HG03025 (cell line): ENCODE data around the gene DLK2.
"Not testable (repeated sequence)": the region's sequence is repeated elsewhere in the genome, so short reads cannot be mapped to it uniquely, and the experiment has no call there.

Experiments used
- ATAC-seq: cut with Tn5 transposase; IDR thresholded peaks from one replicate; pipeline ENCODE4 v1.9.1; 2021; ENCODE audit warnings: mild to moderate bottlenecking, moderate library complexity; ENCODE audit not compliant: unreplicated experiment, low FRiP score

The DLK2 gene, protein sequence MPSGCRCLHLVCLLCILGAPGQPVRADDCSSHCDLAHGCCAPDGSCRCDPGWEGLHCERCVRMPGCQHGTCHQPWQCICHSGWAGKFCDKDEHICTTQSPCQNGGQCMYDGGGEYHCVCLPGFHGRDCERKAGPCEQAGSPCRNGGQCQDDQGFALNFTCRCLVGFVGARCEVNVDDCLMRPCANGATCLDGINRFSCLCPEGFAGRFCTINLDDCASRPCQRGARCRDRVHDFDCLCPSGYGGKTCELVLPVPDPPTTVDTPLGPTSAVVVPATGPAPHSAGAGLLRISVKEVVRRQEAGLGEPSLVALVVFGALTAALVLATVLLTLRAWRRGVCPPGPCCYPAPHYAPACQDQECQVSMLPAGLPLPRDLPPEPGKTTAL

DNA sequence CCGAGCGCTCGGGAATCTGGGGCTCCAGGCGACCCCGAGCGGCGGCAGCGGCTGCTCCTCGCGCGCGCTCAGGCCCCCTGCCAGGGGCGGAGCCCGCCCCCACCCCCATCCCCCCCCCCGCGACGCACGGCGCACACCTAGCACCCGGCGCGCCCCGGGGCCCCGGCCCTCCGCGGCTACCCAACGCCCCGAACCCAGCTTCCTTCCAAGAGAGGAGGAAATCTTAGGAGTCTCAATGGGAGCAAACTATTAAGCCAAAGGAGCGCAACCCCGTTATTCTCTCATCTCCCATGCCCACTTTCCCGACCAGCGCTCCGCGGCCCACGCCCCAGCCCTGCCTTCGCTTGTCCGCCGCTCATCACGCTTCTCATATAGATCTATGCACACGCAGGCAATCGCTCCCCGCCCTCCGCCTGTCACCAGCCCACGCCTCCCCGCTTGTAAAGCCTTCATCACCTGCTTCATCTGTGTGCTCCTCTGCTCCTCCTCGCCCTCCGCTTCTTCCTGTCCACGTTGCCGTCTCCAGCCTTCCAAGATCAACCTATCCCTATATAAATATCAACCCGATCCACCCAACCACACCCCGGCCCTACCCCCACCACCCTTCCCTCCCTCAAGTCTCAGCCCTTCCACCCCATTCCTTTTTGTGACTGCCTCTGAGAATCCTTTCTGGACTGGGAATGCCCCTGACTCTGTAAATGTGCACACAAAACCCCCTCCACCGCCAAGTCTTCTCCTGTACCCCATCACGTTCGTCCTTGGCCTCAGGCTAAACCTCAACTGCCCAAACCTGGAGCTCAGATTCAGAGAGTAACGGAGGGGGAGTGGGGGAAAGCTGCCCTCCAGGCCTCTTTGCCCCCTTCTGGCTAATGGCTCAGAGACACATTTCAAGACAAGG is at the start of gene DLK2:
TSS of gene DLK2 (minus strand) at position 18 of the 898 bp plus-strand sequence. CDS start 723 bp downstream, outside the sequence.
- no peak for ATAC-seq

DNA sequence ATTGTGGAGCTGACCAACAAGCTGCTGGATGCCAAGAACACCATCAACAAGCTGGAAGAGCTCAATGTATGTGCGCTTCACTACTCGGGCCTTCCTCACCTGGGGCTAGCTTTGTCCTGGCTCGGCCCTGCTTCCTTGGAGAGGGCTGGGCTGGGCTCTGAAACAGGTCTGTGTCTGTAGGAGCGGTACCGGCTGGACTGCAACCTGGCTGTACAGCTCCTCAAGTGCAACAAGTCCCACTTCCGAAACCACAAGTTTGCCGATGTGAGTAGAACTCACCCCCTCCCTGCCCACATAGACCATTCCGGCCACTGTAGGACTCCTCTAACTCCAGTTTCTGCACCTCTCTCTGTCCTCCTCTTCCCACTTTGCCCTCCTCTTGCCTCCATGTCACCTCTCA is 48.1 kb upstream of the DLK2 start:
- no peak for ATAC-seq

DNA sequence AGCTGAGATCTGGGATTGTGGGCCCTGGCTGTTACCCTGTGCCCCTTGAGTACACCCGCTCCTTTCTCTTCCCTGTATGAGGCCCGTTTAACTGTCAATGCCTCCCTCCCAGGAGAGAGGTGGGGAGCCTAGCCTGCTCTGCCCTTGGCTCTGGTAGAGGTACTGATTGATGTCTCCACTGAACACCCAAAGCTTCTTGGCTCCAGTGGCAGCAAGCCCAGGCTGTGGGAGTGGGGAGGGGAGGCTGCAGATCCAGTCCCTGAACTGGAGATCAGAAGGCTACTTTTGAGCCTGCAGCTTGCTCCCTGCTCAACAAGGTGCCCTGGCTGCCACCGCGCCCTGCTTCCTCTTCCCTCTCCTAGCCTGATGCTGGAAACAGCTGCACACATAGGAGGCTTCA is 47.3 kb upstream of the DLK2 start:
- ATAC-seq = no peak

DNA sequence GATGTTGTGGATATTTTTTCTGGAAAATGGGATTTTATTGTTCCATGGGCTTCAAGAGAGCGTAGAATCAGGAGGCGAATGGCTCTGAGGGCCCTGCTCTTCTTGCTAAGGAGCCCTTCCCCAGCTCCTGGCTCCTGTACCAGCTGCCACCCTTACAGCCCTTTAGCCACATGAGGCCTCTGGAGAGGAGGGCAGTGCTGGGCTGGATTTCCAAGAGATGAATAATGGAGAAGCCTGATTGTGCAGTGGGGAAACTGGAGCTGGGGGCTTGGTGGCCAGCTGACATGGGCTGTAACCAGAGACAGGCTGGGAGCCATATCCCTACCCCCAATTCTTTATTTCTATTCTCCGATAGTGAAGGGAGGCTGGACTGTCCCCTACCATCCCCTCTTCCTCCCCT is 45.6 kb upstream of the DLK2 start:
- no peak for ATAC-seq

DNA sequence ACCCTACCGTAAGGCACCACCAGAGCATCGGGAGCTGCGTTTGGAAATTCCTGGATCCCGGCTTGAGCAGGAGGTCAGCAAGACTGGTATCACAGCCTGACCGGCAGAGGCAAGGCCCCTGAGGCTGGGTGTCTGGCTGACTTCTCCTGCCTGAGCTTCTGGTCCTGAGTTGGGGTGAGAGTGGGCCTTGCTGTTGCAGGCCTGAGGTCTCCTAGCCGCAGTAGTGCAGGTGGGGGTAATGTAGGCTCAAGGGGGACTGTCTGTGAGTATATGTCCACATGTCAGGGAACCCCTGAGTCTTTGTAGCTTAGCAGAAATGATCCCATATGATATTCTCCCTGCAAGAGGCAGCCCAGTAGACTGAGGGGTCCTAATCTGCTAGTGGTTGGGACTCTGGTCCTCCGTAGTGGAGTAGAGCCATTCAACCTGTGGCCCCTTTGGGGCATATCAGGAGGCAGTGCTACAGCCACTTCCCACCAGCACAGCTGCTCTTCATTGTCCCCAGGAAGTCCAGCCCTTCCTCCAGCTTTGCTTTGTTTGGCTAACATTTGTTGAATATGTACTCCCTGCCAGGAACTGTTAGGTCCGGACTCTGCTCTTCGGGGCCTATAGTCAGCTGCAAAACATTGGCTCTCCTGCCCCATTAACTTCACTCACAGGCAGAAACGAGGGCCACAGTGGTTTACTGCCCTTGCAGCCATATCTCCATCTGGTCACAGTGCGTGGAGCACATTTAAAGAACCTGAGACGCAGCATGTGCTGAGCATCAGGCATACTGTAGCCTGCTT is 43.9 kb upstream of the DLK2 start:
- ATAC-seq = no peak

DNA sequence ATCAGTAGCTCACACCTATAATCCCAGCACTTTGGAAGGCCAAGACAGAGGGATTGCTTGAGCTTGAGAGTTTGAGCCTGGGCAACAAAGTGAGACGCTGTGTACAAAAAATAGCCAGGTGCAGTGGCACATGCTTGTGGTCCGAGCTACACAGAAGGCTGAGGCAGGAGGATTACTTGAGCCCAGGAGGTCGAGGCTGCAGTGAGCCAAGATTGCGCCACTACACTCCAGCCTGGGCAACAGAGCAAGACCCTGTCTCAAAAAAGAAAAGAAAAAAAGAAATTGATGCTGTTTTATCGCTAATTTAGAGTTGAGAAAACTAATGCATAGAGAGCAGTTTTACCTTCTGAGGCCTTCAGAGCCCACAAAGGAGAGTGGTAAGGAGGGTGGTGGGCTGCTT is 42.9 kb upstream of the DLK2 start:
- not testable (repeated sequence) for ATAC-seq

DNA sequence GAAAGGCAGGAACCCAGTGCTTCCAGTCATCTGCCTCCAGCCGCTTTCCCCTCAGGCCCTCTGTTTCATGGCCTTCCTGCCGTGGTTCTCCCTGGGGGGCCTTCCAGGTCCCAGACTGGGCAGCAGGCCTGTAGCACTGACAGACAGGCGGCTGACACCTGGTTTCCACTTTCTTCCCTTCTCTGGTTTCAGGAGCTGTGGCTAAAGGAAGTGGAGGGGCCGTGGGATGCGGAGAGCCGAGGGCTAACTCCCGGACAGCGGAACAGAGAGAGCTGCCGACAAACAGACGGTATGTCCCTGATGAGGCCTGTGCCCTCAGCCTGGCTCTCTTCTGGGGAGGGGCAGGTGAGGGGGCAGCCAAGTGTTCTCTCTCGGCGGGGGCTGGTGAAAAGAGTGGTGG is 42.3 kb upstream of the DLK2 start:
- no peak for ATAC-seq

DNA sequence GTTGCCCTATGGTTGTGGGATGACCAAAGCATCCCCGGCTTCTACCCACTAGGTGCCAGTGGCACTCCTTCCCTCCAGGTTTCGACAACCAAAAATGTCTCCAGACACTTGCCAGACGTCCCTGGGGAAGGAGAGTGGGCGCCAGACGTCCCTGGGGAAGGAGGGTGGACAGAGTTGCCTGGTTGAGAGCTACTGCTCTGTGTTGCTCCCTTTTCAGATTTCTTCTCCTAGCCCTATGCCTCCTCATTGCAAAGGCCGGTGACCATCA is 41.7 kb upstream of the DLK2 start:
- ATAC-seq = no peak

DNA sequence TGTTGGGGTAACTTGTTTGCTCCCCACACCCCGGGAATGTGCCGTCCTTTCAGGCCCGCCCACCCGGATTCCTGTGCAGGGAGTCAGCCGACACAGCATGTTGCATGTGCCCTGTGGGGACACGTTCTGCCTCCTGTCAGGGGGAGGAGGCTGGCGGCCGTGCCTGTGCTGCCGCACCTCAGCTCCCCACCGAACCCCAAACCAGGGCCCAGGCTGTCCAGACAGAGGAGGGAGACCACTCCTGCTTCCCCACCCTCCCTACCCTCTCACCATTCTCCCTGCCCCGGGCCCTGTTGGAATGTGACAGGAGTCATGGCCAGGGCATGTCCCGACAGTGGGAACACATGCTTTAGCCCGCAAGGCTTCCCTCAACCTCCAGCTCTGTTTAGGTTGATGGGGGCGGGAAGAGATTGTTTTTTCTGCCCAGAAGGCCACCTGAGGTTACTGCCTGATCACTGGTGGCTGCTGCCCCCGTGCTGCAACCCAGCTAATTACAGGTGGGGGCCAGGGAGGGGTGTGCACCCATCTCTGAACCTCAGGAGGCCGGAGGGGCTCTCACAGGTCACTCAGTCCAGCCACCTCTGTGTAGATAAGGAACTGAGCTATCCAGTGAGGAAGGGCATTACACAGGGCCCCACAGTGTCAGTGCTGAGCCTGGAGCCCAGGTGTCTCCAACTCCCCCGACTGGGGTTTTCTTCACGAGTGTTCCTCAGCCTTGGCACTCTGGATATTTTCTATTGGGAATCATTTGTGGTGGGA is 41.2 kb upstream of the DLK2 start:
- ATAC-seq = no peak

DNA sequence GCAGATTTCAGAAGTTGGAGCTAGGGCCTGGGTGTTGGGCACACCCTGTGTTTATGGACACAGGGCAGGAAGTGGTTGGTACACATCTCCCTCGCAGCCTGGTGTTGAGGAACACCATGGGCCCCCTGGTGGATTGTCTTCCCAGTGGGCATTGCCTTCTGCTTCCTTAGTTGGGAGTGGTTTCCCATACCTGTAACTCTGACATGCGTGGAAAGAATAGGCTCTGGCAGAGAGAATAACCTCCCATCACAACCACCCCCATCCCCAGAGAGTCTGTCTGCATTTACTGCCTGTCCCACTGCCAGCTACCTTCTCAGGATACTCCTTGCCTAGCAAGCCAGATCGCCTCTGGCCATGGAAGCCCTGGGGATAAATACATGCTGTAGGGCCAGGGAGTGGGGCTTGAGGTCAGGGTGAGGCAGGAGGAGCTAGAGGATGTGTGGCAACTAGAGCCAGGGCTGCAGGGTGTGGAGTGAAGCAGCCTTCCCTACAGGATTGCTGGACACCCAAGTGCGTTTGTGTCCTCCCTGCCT is 40.1 kb upstream of the DLK2 start:
- no peak for ATAC-seq

DNA sequence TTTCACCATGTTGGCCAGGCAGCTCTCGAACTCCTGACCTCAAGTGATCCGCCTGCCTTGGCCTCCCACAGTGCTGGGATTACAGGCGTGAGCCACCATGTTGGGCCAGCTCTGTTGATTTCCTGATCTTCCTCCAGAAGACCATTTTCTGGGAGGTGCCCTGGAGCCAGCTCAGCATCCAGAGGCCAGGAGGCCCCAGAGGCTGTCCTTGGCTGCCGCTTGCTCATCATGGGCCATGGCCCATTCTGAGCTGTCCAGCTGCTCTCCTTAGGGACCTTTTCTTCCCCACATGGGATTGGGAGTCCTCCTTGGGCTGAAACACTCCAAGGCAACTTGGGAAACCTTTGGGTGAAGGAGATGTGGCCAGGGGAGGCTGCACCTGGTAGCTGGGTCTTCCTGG is 39.4 kb upstream of the DLK2 start:
- ATAC-seq = no peak

DNA sequence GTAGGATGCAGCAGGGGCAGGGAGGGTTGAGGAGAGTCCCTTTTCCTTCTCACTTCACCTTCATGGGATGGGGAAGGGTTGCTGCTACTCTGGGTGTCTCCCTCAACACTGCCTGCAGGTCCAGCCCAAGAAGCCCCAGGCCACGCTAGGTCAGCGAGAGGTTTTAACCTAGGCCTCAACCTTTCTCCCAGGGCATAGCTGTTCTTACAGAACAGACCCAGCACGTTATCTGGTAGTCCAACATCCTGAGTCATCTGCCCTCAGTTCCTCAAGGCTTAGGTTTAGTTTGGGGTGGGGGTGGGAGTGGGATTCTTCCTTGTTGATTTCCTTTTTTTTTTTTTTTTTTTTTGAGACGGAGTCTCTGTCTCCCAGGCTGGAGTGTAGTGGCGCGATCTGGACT is 39.0 kb upstream of the DLK2 start:
- ATAC-seq = no peak

DNA sequence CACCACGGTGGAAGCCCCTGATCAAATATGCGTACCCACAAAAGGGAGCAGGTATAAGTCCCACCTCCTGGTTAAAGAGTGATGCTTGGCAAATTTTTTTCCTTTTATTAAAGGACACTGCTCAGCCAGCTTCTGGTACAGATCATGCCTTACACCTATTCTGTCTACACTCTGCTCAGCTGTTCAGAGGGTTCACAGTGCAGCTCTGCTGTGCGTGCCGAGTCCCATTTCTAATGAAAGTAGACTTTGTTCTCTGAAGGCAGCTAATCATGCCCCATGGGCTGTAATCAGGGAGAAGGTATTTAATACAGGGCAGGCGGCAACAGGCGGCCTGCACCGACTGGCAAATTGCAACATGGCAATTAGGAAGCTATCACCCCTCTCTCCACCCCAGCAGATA is 38.5 kb upstream of the DLK2 start:
- ATAC-seq = no peak

DNA sequence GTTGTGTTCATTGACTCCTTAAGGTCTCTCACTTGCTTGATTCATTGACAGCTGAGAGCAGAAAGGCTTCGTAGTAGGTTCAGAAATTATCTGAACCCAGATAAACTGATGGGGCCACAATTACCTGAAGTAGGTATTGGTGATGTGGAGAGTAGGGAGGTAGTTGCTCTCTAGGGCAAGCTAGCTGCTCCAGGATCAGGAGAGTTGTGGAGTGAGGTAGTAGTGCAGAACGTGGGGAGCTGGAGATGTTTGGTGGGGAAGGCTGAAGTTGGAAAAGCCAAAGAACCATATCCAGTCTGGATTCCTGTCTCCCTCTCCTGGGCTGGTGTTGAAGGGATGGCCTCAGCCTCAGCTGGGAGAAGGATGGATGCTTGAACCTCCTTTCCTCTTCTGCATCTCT is 37.9 kb upstream of the DLK2 start:
- no peak for ATAC-seq

DNA sequence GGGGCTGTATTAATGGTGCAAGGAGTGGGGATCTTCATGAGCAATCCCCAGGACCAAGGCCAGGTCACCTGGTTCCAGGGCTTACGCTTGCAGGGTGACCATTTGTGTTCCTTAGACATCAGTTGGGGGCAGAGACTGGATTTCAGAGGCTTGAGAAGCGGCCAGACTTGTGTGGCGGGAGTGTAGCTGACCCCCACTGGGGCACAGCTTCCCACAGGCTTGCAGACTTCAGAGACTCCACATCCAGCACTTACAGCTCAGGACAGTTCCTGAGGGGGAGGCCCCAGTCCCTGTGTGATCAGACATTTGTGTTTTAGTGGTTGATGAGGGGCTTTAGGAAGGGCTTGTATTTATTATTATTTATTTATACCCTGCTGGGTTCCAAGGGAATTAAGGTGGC is 37.3 kb upstream of the DLK2 start:
- no peak for ATAC-seq

DNA sequence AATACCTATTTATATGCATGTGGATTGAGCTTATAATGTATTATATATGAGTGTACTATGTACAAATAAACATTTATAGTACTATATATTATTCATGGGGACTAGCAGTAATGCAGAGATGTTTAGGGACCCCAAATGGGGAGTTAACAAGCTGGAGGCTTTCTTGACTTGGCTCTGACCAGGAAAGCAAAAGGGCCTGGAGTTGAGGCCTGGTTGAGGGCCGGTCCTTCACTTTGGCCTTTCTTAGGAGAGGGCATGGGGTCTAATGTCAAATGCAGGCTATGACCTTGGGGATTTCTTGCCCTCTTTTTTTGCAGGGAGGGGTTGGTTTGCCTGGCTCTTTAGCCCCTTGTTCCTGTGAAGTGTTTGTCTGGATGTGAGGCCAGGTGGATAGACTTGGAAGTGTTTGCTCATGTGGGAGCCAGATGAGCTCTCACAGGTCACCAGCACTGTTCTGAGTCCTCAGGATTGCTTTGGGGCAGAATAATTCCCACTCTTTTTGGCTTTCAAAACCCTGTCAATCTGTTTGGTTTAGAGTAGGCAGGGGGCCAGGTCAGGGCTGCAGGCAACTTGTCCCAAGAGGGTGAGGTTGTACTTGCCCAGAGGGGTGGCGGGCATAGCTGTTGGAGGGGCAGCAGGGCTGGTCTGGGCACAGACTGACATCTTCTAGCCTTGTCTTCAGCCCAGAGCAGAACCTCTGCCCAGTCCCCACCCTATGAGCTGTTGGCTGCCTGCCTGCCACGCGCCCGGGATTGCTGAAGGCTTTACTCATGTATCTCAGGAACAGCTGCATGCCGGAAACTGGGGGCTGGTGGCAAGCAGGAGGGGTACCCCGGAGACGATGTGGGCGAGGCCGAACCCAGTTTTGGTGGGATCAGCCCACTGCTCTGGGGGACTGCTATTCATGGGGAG is 36.7 kb upstream of the DLK2 start:
- no peak for ATAC-seq

DNA sequence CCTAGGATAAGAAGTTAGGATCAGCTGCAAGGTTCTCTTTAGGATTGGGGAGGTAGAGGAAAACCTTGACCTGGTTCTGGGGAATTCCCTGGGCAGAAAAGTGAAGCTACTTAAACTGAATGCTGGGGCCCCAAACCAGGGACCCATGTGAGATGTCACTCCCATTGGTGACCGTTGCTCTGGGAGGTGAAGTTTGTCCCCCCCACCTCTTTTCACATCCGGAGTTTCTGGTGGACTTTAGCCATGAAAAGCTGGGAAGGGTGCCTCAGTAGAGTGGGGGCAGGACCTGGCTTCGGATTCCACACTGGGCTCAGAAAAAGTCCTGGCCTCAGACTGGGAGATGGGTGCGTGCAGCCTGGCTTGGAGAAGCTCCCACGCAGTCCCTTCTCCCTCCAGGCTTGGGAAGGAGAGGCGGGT is 35.2 kb upstream of the DLK2 start:
- no peak for ATAC-seq

DNA sequence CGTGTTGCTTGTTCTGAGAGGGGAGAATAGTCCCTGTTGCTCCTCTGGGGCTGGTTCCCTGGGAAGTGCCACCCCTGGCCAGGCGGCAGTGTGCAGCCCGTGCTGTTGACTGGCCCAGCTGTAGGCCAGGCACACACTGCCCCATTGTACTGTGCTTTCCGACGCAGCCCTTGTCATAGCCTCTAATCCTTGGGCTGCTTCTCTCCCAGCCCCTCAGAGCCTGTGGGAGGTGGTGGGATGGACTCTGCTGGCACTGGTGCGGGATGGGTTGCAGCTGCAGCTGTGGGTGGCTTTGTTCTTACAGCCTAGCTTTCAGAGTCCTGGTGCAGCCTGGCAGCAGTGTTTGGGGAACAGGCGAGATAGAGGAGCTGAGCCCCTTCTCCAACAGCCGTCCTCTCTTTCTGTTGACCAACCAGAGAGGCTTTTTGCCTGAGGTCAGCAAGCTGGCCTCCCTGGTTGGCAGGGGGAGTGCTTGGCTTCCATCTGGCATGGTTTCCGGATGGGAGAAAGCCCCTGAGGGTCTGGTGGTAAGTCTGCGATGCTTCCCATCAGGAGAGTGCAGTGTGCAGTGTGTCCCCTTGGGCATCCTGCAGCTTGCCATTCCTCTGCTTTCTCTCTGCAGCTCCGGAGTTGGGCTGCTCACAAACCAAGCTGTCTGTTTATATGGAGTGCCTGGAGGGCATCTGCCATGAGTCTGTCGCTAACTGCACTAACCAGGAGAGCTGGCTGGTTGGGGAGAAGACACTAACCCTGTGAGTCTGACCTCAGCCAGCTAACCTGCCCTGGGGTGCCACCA is 34.1 kb upstream of the DLK2 start:
- ATAC-seq = no peak
